Smooth muscle cell of bladder (primary cell): ENCODE measurements around the gene UBE3A. TPM values are rescaled to one million over a fixed set of nuclear protein-coding genes. Genes with fewer than 3 reads are reported as not detected.

Source experiments
- total RNA-seq: library from RNA; depleted of rRNA; stranded (reverse); fragments of >200 nt; gene quantifications from 2 replicates; pipeline ENCODE4 v1.2.3, GENCODE V29; 2014

UBE3A gene
- total RNA-seq, result 49.2 and 57.3 TPM in 2 replicates

DNA sequence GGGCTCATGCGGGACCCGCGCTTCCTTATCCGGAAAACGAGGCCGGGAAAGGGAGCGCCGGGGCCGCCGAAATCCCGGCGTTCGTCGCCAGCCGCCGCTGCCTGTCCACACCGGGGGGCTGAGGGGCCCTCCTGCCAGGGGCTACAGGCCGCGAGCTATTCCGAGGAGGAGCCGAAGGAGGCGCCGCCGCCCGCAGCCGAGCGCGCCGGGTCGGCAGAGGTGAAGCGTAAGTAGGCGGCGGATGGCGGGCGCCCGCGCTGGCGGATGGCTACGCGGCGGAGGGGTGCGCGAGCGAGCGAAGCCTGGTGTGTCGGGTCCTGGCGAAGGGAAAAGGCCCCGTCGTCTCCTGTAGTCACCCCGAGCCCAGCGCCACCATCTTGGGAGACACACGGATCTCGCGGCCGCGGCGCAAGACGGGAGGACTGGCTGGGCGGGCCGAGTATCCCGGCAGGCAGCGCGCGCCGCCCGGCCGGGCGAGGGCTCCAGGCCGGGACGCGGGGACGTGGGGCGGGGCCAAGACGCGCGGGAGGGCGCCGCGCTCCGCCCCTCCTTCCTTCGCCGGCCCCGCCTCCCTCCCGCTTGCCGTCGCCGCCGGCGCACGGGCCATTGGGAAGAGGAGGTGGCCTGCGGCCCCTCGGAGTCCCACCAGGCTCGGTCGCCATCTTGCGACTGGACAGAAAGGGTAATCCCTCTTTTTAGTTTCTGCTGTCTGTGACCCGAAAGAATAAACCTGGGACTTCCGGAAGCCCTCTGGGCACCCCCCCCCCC, at the start of gene UBE3A:
Gene UBE3A (minus strand): TSS at position 424 of the 768 bp plus-strand sequence. CDS start 29,917 bp downstream, outside the sequence.

